HG03103 (cell line): Measurements from ENCODE around the gene SNAP91.
"Not testable (repeated sequence)": the region's sequence is repeated elsewhere in the genome, so short reads cannot be mapped to it uniquely, and the experiment has no call there.

Source experiments
- ATAC-seq: cut with Tn5 transposase; IDR thresholded peaks from one replicate; pipeline ENCODE4 v1.9.1; 2021; ENCODE audit warnings: low read depth; ENCODE audit not compliant: unreplicated experiment

SNAP91 gene

GRCh38 chr6:83708970-83709747, at the start of gene SNAP91:
TSS of gene SNAP91 (minus strand) at chr6:83709101. CDS start at chr6:83707927, 1,174 bp downstream.
- no peak for ATAC-seq

- ATAC-seq = no peak
Measured at GRCh38 chr6:83758533-83758932, 49.6 kb upstream of the SNAP91 start.

GRCh38 chr6:83757021-83757420, 48.1 kb upstream of the SNAP91 start:
- no peak for ATAC-seq

GRCh38 chr6:83756565-83756964, 47.7 kb upstream of the SNAP91 start:
- ATAC-seq = no peak

- not testable (repeated sequence) for ATAC-seq
Measured at GRCh38 chr6:83752375-83752774, 43.5 kb upstream of the SNAP91 start.

GRCh38 chr6:83741089-83741488, 32.2 kb upstream of the SNAP91 start:
- ATAC-seq = no peak

GRCh38 chr6:83735461-83735860, 26.6 kb upstream of the SNAP91 start:
- no peak for ATAC-seq

GRCh38 chr6:83729871-83730270, 21.0 kb upstream of the SNAP91 start:
- ATAC-seq = no peak

- no peak for ATAC-seq
Measured at GRCh38 chr6:83722876-83723275, 14.0 kb upstream of the SNAP91 start.

- ATAC-seq = no peak
Measured at GRCh38 chr6:83717809-83718208, 8.9 kb upstream of the SNAP91 start.

GRCh38 chr6:83711958-83712357, 3.1 kb upstream of the SNAP91 start:
- ATAC-seq = no peak

GRCh38 chr6:83709748-83710050, 798 bp upstream of the SNAP91 start:
- no peak for ATAC-seq

- ATAC-seq = no peak
Measured at GRCh38 chr6:83708546-83708969, 343 bp downstream of the SNAP91 start.

GRCh38 chr6:83707829-83708545, 914 bp downstream of the SNAP91 start:
- no peak for ATAC-seq

GRCh38 chr6:83702749-83703148, 6.2 kb downstream of the SNAP91 start:
- ATAC-seq = no peak

- ATAC-seq = no peak
Measured at GRCh38 chr6:83702077-83702476, 6.8 kb downstream of the SNAP91 start.

GRCh38 chr6:83696674-83697073, 12.2 kb downstream of the SNAP91 start:
- no peak for ATAC-seq

GRCh38 chr6:83685481-83685880, 23.4 kb downstream of the SNAP91 start:
- no peak for ATAC-seq

GRCh38 chr6:83677791-83678190, 31.1 kb downstream of the SNAP91 start:
- ATAC-seq = no peak

- no peak for ATAC-seq
Measured at GRCh38 chr6:83637953-83638352, 70.9 kb downstream of the SNAP91 start.

GRCh38 chr6:83636800-83637199, 72.1 kb downstream of the SNAP91 start:
- ATAC-seq = no peak

- ATAC-seq = no peak
Measured at GRCh38 chr6:83633609-83634008, 75.3 kb downstream of the SNAP91 start.
